ENCODE measurements around the gene GLE1. TPM values are rescaled to one million over a fixed set of nuclear protein-coding genes. Genes with fewer than 3 reads are reported as not detected.

The GLE1 gene
- total RNA-seq, 1 donor from 2014 or later: 17.5 TPM

GRCh38 chr9:128470560-128470959 lies 34.0 kb upstream of the GLE1 start:
- H3K9ac ChIP-seq (ENCODE audit: low read length): no peak overlapping the region
- no peak overlapping the region for H3K4me2 ChIP-seq (ENCODE audit: low read length)
- FAIRE-seq (no peak), DNase-seq (ENCODE audit: low read depth) (peak; percentile 38)
- TF ChIP-seq CTCF (IDR thresholded peaks at IDR 0.05; ENCODE audit: insufficient read depth, low read depth, low read length): no peak
- TF ChIP-seq EZH2 (IDR thresholded peaks at IDR 0.05; ENCODE audit: insufficient read depth, low read length): no peak
- H3K9me3 ChIP-seq (ENCODE audit: insufficient read depth, low read depth, low read length): no peaks in the 10 kb centered on the region
- no peaks in the 10 kb centered on the region for H3K4me1 Mint-ChIP-seq (ENCODE audit: low read depth, unreplicated experiment)
- no peak overlapping the region for H3K27ac ChIP-seq (ENCODE audit: low read depth, low read length)
- H3K36me3 ChIP-seq (ENCODE audit: insufficient read depth, low read length): peaks cover 20% of the 10 kb centered on the region
- H3K79me2 ChIP-seq (ENCODE audit: insufficient read depth, low read length): no peaks in the 10 kb centered on the region
- H3K9me3 Mint-ChIP-seq (ENCODE audit: unreplicated experiment): no peaks in the 10 kb centered on the region
- no peaks in the 10 kb centered on the region for H3K27me3 ChIP-seq (ENCODE audit: insufficient read depth, low read length)
- peaks cover 24% of the 10 kb centered on the region for H3K36me3 Mint-ChIP-seq (ENCODE audit: low read depth, unreplicated experiment)
- no peaks in the 10 kb centered on the region for H3K27me3 Mint-ChIP-seq (ENCODE audit: low read depth, unreplicated experiment)
- no peak overlapping the region for H3K4me3 ChIP-seq (ENCODE audit: insufficient read depth, low read depth, low read length)
- H3K4me1 ChIP-seq (ENCODE audit: insufficient read depth, low read length): no peaks in the 10 kb centered on the region
- no peak overlapping the region for H2AFZ ChIP-seq (ENCODE audit: low read depth, low read length)
- no peak overlapping the region for H3K4me3 Mint-ChIP-seq (ENCODE audit: unreplicated experiment)
- no peaks in the 10 kb centered on the region for H4K20me1 ChIP-seq (ENCODE audit: insufficient read depth, low read length)
- H3K27ac Mint-ChIP-seq (ENCODE audit: unreplicated experiment): no peak overlapping the region

DNA sequence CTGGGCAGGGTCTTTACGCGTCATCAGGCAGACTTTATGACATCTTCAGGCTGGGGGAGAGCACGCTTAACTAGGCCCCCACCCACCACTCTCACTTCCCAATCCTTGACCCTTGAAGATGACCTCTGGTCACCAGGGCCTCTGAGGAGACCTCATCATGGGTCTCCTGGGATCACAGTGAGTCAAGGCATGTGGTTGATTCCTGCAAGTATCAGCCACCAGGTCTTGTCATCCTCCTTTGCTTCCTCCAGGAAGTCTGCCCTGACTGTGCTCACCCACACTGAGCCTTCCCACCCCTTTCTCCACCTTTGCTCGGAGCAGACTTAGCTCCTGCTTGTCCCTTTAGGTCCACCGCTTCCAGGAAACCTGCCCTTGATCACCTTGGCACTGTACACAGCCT lies 31.4 kb upstream of the GLE1 start:
- H3K27ac ChIP-seq (ENCODE audit: low read depth, low read length): no peak overlapping the region
- H4K20me1 ChIP-seq (ENCODE audit: insufficient read depth, low read length): no peaks in the 10 kb centered on the region
- no peaks in the 10 kb centered on the region for H3K9me3 ChIP-seq (ENCODE audit: insufficient read depth, low read depth, low read length)
- no peak overlapping the region for H3K9ac ChIP-seq (ENCODE audit: low read length)
- H3K79me2 ChIP-seq (ENCODE audit: insufficient read depth, low read length): no peaks in the 10 kb centered on the region
- no peaks in the 10 kb centered on the region for H3K27me3 ChIP-seq (ENCODE audit: insufficient read depth, low read length)
- H2AFZ ChIP-seq (ENCODE audit: low read depth, low read length): no peak overlapping the region
- Mint-ChIP-seq H3K27ac (ENCODE audit: unreplicated experiment) (no peak overlapping the region), H3K27me3 (ENCODE audit: low read depth, unreplicated experiment) (no peaks in the 10 kb centered on the region), H3K36me3 (ENCODE audit: low read depth, unreplicated experiment) (peaks cover 27% of the 10 kb centered on the region), H3K9me3 (ENCODE audit: unreplicated experiment) (no peaks in the 10 kb centered on the region), H3K4me1 (ENCODE audit: low read depth, unreplicated experiment) (no peaks in the 10 kb centered on the region), H3K4me3 (ENCODE audit: unreplicated experiment) (no peak overlapping the region)
- H3K4me1 ChIP-seq (ENCODE audit: insufficient read depth, low read length): no peaks in the 10 kb centered on the region
- peaks cover 14% of the 10 kb centered on the region for H3K36me3 ChIP-seq (ENCODE audit: insufficient read depth, low read length)
- TF ChIP-seq CTCF (IDR thresholded peaks at IDR 0.05; ENCODE audit: insufficient read depth, low read depth, low read length) (no peak), EZH2 (IDR thresholded peaks at IDR 0.05; ENCODE audit: insufficient read depth, low read length) (no peak)
- no peak overlapping the region for H3K4me3 ChIP-seq (ENCODE audit: insufficient read depth, low read depth, low read length)
- no peak for DNase-seq (ENCODE audit: low read depth)
- FAIRE-seq: no peak
- H3K4me2 ChIP-seq (ENCODE audit: low read length): no peak overlapping the region

GRCh38 chr9:128475867-128476266 lies 28.7 kb upstream of the GLE1 start:
- Histone ChIP-seq H4K20me1 (ENCODE audit: insufficient read depth, low read length) (no peaks in the 10 kb centered on the region), H3K4me1 (ENCODE audit: insufficient read depth, low read length) (no peaks in the 10 kb centered on the region), H2AFZ (ENCODE audit: low read depth, low read length) (no peak overlapping the region), H3K9me3 (ENCODE audit: insufficient read depth, low read depth, low read length) (no peaks in the 10 kb centered on the region), H3K9ac (ENCODE audit: low read length) (no peak overlapping the region), H3K27ac (ENCODE audit: low read depth, low read length) (no peak overlapping the region), H3K79me2 (ENCODE audit: insufficient read depth, low read length) (no peaks in the 10 kb centered on the region), H3K27me3 (ENCODE audit: insufficient read depth, low read length) (no peaks in the 10 kb centered on the region), H3K4me2 (ENCODE audit: low read length) (no peak overlapping the region), H3K36me3 (ENCODE audit: insufficient read depth, low read length) (peaks cover 13% of the 10 kb centered on the region), H3K4me3 (ENCODE audit: insufficient read depth, low read depth, low read length) (no peak overlapping the region)
- Mint-ChIP-seq H3K4me3 (ENCODE audit: unreplicated experiment) (no peak overlapping the region), H3K36me3 (ENCODE audit: low read depth, unreplicated experiment) (peaks cover 27% of the 10 kb centered on the region), H3K9me3 (ENCODE audit: unreplicated experiment) (no peaks in the 10 kb centered on the region), H3K4me1 (ENCODE audit: low read depth, unreplicated experiment) (no peaks in the 10 kb centered on the region), H3K27me3 (ENCODE audit: low read depth, unreplicated experiment) (no peaks in the 10 kb centered on the region), H3K27ac (ENCODE audit: unreplicated experiment) (no peak overlapping the region)
- no peak for DNase-seq (ENCODE audit: low read depth)
- TF ChIP-seq CTCF (IDR thresholded peaks at IDR 0.05; ENCODE audit: insufficient read depth, low read depth, low read length) (no peak), EZH2 (IDR thresholded peaks at IDR 0.05; ENCODE audit: insufficient read depth, low read length) (no peak)
- FAIRE-seq: no peak

All from astrocyte (in vitro differentiated cells and primary cell).